SK-N-SH (cell line): ENCODE measurements around the gene TLCD4. TPM values are rescaled to one million over a fixed set of nuclear protein-coding genes. Genes with fewer than 3 reads are reported as not detected.

Experiments
- CTCF ChIA-PET: fragments of 300-600, 350-600 bp; formaldehyde crosslinking; extraction: SDS; loops from one replicate; lab custom pipeline; 2021; lab: Yijun Ruan, JAX
- POLR2A ChIA-PET: fragments of 350-600 bp; sonication (Branson Sonifier 250); formaldehyde crosslinking; extraction: SDS; loops from one replicate; lab custom pipeline; 2020; ENCODE audit warnings: antibody characterized with exemption, inconsistent platforms; lab: Yijun Ruan, JAX
- DNase-seq: peaks from one replicate; pipeline ENCODE4 v3.0.0; 2012
- H2AFZ ChIP-seq: fragments of 200-600 bp; sonication (generic); 2 replicates; pipeline ENCODE4 v1.8.1; 2016; ENCODE audit warnings: antibody characterized with exemption, mild to moderate bottlenecking, low read depth
- H3F3A ChIP-seq: fragments of 200-600 bp; sonication (generic); replicated peaks from 2 replicates; pipeline ENCODE3; 2016; ENCODE audit warnings: antibody characterized with exemption, mild to moderate bottlenecking; ENCODE audit not compliant: insufficient read depth
- H3K27ac ChIP-seq, 2 experiments: fragments of 200-500 bp in 1 of 2; fragments of 200-600 bp in 1 of 2; sonication (Bioruptor generic) in 1 of 2; sonication (generic), shearing (Covaris generic) in 1 of 2; 2 replicates each; pipeline versions ENCODE4 v1.5.1 to v1.6.1; 2014 to 2016; ENCODE audit warnings: low read depth in 2 of 2, inconsistent platforms in 1 of 2, low read length in 1 of 2, mild to moderate bottlenecking in 1 of 2, mixed read lengths in 1 of 2
- H3K27me3 ChIP-seq: fragments of 200-600 bp; sonication (generic), shearing (Covaris generic); 2 replicates; pipeline ENCODE4 v1.6.1; 2016; ENCODE audit warnings: mixed run types; ENCODE audit not compliant: insufficient read depth
- H3K36me3 ChIP-seq, 2 experiments: fragments of 200-500 bp in 1 of 2; fragments of 200-600 bp in 1 of 2; sonication (Bioruptor generic) in 1 of 2; sonication (generic) in 1 of 2; replicated peaks in 1 of 2; 2 replicates each; pipeline versions ENCODE3 to v1.5.1; 2014 to 2016; ENCODE audit warnings: low read length in 1 of 2, mild to moderate bottlenecking in 1 of 2; ENCODE audit not compliant: insufficient read depth in 2 of 2, control insufficient read depth in 1 of 2
- H3K4me1 ChIP-seq, 2 experiments: fragments of 200-500 bp in 1 of 2; fragments of 200-600 bp in 1 of 2; sonication (Bioruptor generic) in 1 of 2; sonication (generic), shearing (Covaris generic) in 1 of 2; 2 replicates each; pipeline versions ENCODE4 v1.5.1 to v1.6.1; 2014 to 2016; ENCODE audit warnings: low read depth in 1 of 2, low read length in 1 of 2, mixed run types in 1 of 2; ENCODE audit not compliant: insufficient read depth in 2 of 2, control insufficient read depth in 1 of 2
- H3K4me2 ChIP-seq: fragments of 200-600 bp; sonication (generic), shearing (Covaris generic); 2 replicates; pipeline ENCODE4 v1.6.1; 2017; ENCODE audit warnings: mixed run types
- H3K4me3 ChIP-seq, 2 experiments: fragments of 200-500 bp in 1 of 2; fragments of 200-600 bp in 1 of 2; sonication (Bioruptor generic) in 1 of 2; sonication (generic), shearing (Covaris generic) in 1 of 2; 2 replicates each; pipeline versions ENCODE4 v1.5.1 to v1.8.1; 2014 to 2016; ENCODE audit warnings: low read depth in 2 of 2, inconsistent platforms in 1 of 2, low read length in 1 of 2, mild to moderate bottlenecking in 1 of 2, mixed read lengths in 1 of 2, moderate library complexity in 1 of 2
- H3K79me2 ChIP-seq: fragments of 200-600 bp; sonication (generic); 2 replicates; pipeline ENCODE4 v1.8.1; 2017; ENCODE audit warnings: mild to moderate bottlenecking; ENCODE audit not compliant: insufficient read depth
- H3K9ac ChIP-seq: fragments of 200-600 bp; sonication (generic); 2 replicates; pipeline ENCODE4 v1.6.1; 2017; ENCODE audit warnings: mixed run types
- H3K9me2 ChIP-seq: fragments of 200-600 bp; sonication (generic); 2 replicates; pipeline ENCODE4 v1.6.1; 2017; ENCODE audit warnings: mixed run types
- H3K9me3 ChIP-seq: fragments of 200-600 bp; sonication (generic); 2 replicates; pipeline ENCODE4 v1.6.1; 2017; ENCODE audit warnings: mixed run types, mild to moderate bottlenecking, moderate library complexity
- H4K20me1 ChIP-seq: fragments of 200-600 bp; sonication (generic); 2 replicates; pipeline ENCODE4 v1.6.1; 2017; ENCODE audit warnings: mild to moderate bottlenecking, mixed run types; ENCODE audit not compliant: insufficient read depth
- CHD2 ChIP-seq: fragments of 150-350 bp; IDR thresholded peaks from 2 replicates; pipeline ENCODE4 v1.6.1; 2018; ENCODE audit warnings: low read length; ENCODE audit not compliant: partially characterized antibody
- CTCF ChIP-seq: fragments of 200-600 bp; sonication (generic); IDR thresholded peaks from 2 replicates; pipeline ENCODE4 v1.6.1; 2017; ENCODE audit warnings: antibody characterized with exemption, mild to moderate bottlenecking, moderate library complexity
- ELF1 ChIP-seq: IDR thresholded peaks from 2 replicates; pipeline ENCODE4 v1.4.0; 2012
- EP300 ChIP-seq, 2 experiments: IDR thresholded peaks; 2 replicates each; pipeline versions ENCODE4 v1.4.0 to v1.6.1; 2012; ENCODE audit warnings: borderline replicate concordance in 1 of 2, low read depth in 1 of 2, low read length in 1 of 2
- FOXM1 ChIP-seq: IDR thresholded peaks from 2 replicates; pipeline ENCODE4 v1.4.0; 2012; ENCODE audit warnings: low read depth, mild to moderate bottlenecking
- GABPA ChIP-seq: IDR thresholded peaks from 2 replicates; pipeline ENCODE4 v1.4.0; 2012; ENCODE audit warnings: low read depth, mild to moderate bottlenecking
- IRF3 ChIP-seq: fragments of 150-350 bp; IDR thresholded peaks from 2 replicates; pipeline ENCODE4 v1.6.1; 2016; ENCODE audit warnings: mild to moderate bottlenecking, low read depth, low read length
- MXI1 ChIP-seq: IDR thresholded peaks from 2 replicates; pipeline ENCODE4 v1.6.1; 2012; ENCODE audit warnings: mild to moderate bottlenecking, low read depth, low read length, improper control_type of control experiment
- NFIC ChIP-seq: IDR thresholded peaks from 2 replicates; pipeline ENCODE4 v1.4.0; 2012; ENCODE audit warnings: borderline replicate concordance
- RAD21 ChIP-seq: IDR thresholded peaks from 2 replicates; pipeline ENCODE4 v1.6.1; 2012; ENCODE audit warnings: mild to moderate bottlenecking, low read length
- TAF1 ChIP-seq: IDR thresholded peaks from 2 replicates; pipeline ENCODE4 v1.6.1; 2012; ENCODE audit warnings: low read depth, mild to moderate bottlenecking, low read length, moderate library complexity, borderline replicate concordance
- TCF12 ChIP-seq: IDR thresholded peaks from 2 replicates; pipeline ENCODE4 v1.4.0; 2012
- TEAD4 ChIP-seq: IDR thresholded peaks from 2 replicates; pipeline ENCODE4 v1.4.0; 2012; ENCODE audit warnings: mild to moderate bottlenecking, borderline replicate concordance; ENCODE audit not compliant: insufficient read depth
- USF1 ChIP-seq: IDR thresholded peaks from 2 replicates; pipeline ENCODE4 v1.4.0; 2012; ENCODE audit warnings: low read depth, borderline replicate concordance
- YY1 ChIP-seq: IDR thresholded peaks from 2 replicates; pipeline ENCODE4 v1.4.0; 2012; ENCODE audit warnings: low read depth, mild to moderate bottlenecking
- ZBTB33 ChIP-seq: IDR thresholded peaks from 2 replicates; pipeline ENCODE4 v1.4.0; 2012; ENCODE audit warnings: low read depth, borderline replicate concordance
- WGBS: methylation state at CpG from one replicate; pipeline ENCODE4 v1.1.6; 2017; ENCODE audit warnings: low lambda C conversion rate; 5-methylcytosine and 5-hydroxymethylcytosine counted together
- polyA plus RNA-seq, 3 experiments: library from polyadenylated mRNA; depleted of rRNA; stranded (reverse); fragments of >200 nt; gene quantifications; 2 replicates each; pipeline ENCODE4 v1.2.3, GENCODE V29; 2012

TLCD4 gene
- polyA plus RNA-seq, 1 of the 3 experiments (the other 2 are of a cell fraction): 0.69 TPM

- Histone ChIP-seq H3K9ac (no peak overlapping the region), H3K9me2 (no peaks in the 10 kb centered on the region), H3K4me2 (no peak overlapping the region), H3K4me1 (peaks cover 0 to 7% of the 10 kb centered on the region in 2 experiments; a peak in 2 of 4 replicates), H2AFZ (no peak overlapping the region), H3K27me3 (no peaks in the 10 kb centered on the region; the same call in 1 of the 2 replicates), H3K27ac (no peak overlapping the region), H4K20me1 (no peaks in the 10 kb centered on the region), H3K4me3 (no peak overlapping the region), H3K9me3 (no peaks in the 10 kb centered on the region), H3F3A (no peaks in the 10 kb centered on the region), H3K79me2 (no peaks in the 10 kb centered on the region), H3K36me3 (no peaks in the 10 kb centered on the region)
- ChIA-PET CTCF (interaction anchor here (1.3 kb wide), 1 partner anchor 28 kb away, joined by 3 read pairs; no protein-coding TSS in a partner anchor), POLR2A (no interaction called here)
- WGBS: 98% methylated on average over 1 of the region's 1 CpG
- no peak for DNase-seq
- TF ChIP-seq GABPA: no peak
- no peak for TF ChIP-seq EP300 (IDR thresholded peaks at IDR 0.05; ENCODE audit: borderline replicate concordance in 1 of 2, low read depth in 1 of 2, low read length in 1 of 2)
These were observed 3.5 kb upstream of the TLCD4 start for GRCh38 chr1:95113684-95114083.

GRCh38 chr1:95115708-95116137, 1.4 kb upstream of the TLCD4 start:
- peaks cover 5% of the 10 kb centered on the region for H3F3A ChIP-seq
- no peak for DNase-seq
- no peaks in the 10 kb centered on the region for H3K9me2 ChIP-seq
- no peak overlapping the region for H3K4me3 ChIP-seq
- TF ChIP-seq CTCF: no peak
- TF ChIP-seq NFIC: no peak
- no peak for TF ChIP-seq ZBTB33
- no peak for TF ChIP-seq MXI1
- TF ChIP-seq TCF12: no peak
- TF ChIP-seq IRF3: no peak
- no peak for TF ChIP-seq FOXM1
- no peak for TF ChIP-seq EP300 (IDR thresholded peaks at IDR 0.05; ENCODE audit: borderline replicate concordance in 1 of 2, low read depth in 1 of 2, low read length in 1 of 2)
- no peak for TF ChIP-seq GABPA
- TF ChIP-seq ELF1: no peak
- TF ChIP-seq TEAD4: no peak
- TF ChIP-seq USF1: no peak
- no peak for TF ChIP-seq TAF1
- TF ChIP-seq YY1: no peak
- no peak for TF ChIP-seq CHD2
- TF ChIP-seq RAD21: no peak
- TF ChIP-seq, all 33 proteins: peak for 0
- H3K79me2 ChIP-seq: no peaks in the 10 kb centered on the region
- no peaks in the 10 kb centered on the region for H3K36me3 ChIP-seq
- no peak overlapping the region for H3K27ac ChIP-seq
- 93% methylated on average over 3 of the region's 3 CpGs for WGBS
- no peaks in the 10 kb centered on the region for H3K9me3 ChIP-seq
- no peak overlapping the region for H2AFZ ChIP-seq
- ChIA-PET POLR2A (no interaction called here), CTCF (interaction anchor here (0.7 to 2.4 kb wide), 15 partner anchors 10 to 756 kb away, joined by 3 to 16 read pairs (median 4); partner anchors contain the start of gene RWDD3)
- H3K4me2 ChIP-seq: no peak overlapping the region
- H3K9ac ChIP-seq: no peak overlapping the region
- H3K27me3 ChIP-seq: no peaks in the 10 kb centered on the region; the same call in 1 of the 2 replicates
- H3K4me1 ChIP-seq: peaks cover 0 to 7% of the 10 kb centered on the region in 2 experiments; a peak in 2 of 4 replicates
- H4K20me1 ChIP-seq: no peaks in the 10 kb centered on the region
